ENCODE measurements around the gene CFAP53.

The CFAP53 gene

DNA sequence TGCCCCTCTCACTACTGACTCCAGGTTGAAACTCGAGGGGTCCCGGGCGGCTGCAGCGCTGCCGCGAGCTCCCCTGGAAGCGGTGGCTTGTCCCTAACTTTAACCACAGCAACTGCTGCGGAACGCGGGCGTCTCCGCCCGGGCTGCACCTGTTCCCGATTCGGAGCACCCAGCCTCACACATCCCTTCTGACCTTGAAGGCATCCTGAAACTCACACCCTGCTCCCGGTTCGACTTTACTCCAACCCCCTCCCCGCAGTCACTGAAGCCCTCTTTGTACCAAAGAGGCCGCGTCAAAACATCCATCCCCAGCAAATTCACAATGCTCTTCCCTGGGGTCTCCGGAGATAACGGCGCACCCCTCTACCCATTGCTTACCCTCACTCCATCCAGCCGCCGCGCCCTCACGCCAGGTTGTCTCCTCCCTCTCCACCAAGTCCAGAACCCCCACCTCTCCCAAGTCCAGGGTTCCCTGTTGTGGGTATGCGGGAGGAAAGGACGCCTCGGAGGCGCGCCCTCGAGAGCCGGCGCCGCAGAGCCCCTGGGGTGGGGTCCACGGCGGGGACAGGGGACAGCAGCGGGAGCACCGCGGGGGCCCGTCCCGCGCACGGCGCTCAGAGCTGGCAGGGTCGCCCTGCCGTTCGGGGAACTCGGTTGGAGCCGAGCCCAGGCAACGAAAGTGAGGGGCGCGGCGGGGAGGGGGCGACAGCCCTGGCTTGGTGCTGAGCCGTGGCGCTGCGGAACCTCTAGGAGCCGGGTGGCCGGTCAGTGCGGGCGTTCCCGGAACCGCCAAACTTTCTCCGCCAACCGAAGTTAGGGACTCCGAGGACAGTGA, 72.3 kb downstream of the CFAP53 start:
- DNase-seq (ENCODE audit: low spot score), result no peak

DNA sequence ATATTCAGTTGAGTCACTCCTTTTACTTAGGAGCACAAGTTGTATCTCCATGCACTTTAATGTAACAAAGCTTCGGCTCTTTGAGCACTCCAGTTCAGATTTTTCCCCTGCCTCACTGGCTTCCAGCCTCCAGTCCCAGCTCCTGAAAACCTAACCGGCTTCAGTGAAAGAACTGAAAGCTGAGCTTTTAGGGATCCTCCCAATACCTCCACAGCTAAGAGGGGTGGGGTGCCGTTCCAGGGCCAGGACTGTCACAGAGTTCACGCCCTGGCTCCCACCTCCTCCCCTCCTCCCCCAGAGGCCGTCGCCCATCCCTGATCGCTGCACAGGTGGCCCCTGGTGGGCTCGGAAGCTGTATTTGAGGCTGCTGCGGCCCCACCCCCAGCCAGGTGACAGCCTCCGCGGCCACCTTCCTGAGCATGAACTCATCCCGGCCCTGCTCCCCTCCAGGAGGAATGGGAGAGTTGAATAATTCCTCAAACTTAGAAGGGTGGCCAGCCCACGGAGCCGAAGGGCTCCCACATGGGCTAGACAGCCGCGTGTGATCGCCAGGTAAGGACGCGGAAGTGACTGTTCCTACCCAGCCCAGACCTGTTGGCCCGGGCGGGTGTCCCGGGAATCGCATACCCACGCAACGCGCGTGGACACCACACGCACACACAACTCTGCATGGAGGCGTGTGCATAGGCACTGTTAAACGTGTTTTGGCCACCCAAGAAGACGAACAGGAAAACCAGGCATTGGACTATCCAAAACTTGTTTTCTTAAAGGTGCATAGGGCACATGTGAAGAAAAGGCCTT, 73.1 kb downstream of the CFAP53 start:
- DNase-seq (ENCODE audit: low spot score), result no peak

DNA sequence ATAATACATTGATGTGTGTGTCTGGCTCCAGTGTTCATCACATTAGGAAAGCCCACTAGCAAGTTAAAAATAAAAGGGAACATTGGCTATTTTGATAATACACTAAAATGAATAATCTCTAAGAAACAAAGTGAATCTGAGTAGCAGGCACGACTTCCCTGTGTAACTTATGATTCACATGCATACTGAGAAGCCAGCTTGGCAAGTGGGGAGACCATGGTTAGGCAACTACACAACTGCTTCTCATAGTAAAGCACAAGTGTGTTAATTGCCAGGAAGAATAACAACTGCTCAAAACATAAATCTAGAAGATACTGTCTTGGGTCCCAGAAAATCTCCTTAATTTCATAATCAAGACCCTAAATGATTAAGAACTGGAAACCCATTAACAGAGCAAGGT, 75.4 kb downstream of the CFAP53 start:
- DNase-seq (ENCODE audit: low spot score), result no peak

DNA sequence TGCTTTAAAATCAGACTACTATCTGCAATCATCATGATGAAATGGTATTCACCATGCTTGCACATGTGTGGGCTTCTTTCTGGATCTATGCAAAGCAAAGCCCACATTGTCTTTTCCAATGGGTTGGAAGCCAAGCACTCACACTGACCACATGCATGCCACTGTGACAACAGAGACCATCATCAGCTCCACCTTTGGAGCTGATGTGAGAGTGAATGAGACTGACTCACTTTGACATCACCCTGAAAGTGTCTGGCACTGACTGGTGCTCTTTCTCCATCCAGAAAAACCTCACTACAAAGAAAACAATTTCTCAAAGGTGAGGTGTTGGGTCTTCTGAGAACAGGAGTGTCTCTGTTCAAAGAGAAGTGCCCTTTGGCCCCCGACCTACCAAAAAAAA, 76.1 kb downstream of the CFAP53 start:
- DNase-seq (ENCODE audit: low spot score), result no peak

DNA sequence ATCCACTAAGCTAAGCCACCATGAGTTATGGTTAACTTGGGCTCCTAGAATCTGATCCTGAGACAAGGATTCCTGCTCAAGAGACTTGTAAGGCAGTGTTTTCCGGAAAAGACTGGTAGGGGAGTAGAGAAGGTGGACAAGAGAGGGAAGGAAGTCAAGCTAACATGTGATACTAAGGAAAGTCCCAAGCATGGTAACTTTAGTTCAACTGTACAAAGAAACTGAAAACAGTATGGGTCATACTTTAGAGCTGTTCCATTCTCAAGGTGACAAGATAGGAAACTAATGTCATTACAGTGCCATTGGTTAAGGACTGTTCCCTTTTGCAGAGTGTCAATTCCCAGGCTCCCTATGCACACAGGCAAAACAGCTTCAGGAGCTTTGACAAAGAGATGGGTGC, 77.1 kb downstream of the CFAP53 start:
- DNase-seq (ENCODE audit: low spot score), result no peak

DNA sequence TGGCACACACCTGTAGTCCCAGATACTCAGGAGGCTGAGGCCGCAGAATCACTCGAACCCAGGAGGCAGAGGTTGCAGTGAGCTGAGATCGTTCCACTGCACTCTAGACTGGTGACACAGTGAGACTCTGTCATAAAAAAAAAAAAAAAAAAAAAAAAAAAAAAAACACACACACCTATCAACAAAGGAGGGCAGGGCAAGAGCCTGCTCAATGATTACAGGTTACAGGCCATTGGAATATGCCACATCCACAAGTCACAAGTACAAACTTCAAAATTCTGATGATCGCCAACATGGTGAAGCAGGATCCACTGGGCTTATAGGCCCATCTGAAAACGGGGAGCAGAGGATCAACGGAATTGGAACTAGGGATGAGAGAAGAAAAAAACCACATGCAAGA, 77.6 kb downstream of the CFAP53 start:
- DNase-seq (ENCODE audit: low spot score), result no peak

DNA sequence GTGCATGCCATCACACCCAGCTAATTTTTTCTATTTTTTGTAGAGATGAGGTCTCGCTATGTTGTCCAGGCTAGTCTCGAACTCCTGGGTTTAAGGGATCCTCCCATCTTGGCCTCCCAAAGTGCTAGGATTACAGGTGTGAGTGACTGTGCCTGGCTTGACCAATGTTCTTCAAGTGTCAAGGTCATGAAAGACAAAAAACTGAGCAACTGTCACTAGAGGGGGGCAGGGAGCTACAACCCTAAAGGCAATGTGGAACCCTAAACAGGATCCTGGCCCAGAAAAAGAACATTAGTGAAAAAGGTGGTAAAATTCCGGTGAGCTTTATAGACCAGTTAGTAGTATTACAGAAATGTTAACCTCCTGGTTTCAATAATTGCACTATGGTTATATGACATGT, 78.6 kb downstream of the CFAP53 start:
- DNase-seq (ENCODE audit: low spot score), result no peak

DNA sequence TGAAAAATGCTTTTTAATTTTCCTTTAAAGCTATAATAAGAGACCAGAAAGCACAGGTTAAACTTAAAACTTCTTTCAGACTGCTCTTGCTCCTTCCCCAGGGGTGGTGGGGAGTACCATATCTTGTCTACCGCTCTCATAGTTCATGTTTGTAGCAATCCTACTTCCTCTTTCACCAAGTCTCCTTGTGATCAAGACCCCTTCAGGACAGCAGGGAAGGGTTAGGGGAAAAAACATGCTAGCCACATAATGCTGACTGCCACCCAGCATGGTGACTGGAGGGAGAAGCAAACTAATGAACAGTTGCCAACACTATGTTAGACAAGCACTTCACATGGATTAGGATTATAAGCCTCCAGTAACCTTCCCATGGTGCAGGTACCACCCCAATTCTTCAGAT, 79.9 kb downstream of the CFAP53 start:
- DNase-seq (ENCODE audit: low spot score), result no peak

DNA sequence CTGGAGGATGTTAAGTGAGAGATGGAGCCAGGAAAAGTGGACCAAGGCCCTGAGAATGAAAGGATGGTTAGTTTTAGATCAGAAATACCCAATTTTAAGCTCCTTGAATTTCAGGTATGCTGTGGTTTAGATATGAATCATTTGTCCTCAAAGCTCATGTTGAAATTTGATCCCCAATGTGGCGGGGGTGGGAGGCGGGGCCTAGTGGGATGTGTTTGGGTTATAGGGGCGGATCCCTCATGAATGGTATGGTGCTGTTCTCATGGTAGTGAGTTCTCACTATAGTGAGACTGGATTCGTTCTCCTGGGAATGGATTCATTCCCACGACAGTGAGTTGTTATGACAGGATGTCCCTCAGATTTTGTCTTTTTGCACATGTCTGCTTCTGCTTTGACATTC, 82.7 kb downstream of the CFAP53 start:
- DNase-seq (ENCODE audit: low spot score), result no peak

DNA sequence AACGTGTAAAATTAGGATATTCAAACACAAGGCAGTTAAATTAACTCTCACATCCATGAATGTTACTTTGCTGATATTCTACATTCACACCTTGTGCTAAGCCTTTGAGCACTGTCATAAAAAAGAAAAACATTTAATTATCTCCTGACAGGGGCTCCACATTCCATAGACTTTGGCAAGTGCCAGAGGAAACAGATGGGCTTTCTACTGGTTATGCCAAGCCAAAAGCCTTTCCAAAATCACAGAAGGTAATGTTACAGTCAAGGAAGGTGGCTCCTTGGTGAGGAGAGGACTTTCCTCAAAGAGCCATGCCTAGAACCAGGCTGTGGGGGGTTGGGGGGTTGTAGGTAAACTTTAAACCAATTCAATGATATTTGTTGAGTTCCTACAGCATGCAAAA, 83.8 kb downstream of the CFAP53 start:
- no peak for DNase-seq (ENCODE audit: low spot score)

DNA sequence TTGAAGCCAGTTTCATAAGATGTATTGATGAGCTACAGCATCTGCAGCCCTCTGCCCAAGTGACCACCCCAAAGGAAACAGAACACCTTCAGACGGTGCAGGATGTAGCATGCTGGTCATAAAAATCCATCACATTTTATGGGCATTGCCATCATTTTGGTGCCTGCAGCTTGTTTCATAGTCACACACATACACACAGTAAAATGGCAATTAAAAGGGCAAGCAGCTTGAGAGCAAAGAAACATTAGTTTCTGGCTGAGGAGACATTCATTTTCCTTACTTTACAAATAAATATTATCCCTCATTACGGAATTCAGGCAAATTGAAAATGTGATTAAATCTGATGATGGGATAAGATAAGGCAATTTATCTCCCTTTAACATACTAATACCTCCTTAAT, 84.7 kb downstream of the CFAP53 start:
- DNase-seq (ENCODE audit: low spot score), result no peak

DNA sequence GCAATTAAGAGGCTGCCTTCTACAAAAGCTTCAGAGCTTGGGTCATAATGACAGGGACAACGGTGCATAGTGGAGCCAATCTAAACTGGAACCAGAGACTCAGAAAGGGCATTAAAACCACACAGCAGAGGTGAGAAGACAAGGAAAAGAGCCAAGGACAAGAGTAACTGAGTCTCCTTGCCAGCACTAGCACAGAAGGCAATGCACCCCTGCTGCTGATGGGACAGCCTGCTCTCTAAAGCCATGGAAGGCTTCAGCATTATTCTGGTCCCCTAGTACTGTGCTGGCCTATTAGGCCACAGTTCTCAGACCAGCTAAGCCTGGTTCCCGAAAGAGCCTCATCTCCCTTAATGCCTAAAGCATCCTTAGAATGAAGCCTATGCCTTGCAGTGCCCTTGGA, 86.8 kb downstream of the CFAP53 start:
- no peak for DNase-seq (ENCODE audit: low spot score)

DNA sequence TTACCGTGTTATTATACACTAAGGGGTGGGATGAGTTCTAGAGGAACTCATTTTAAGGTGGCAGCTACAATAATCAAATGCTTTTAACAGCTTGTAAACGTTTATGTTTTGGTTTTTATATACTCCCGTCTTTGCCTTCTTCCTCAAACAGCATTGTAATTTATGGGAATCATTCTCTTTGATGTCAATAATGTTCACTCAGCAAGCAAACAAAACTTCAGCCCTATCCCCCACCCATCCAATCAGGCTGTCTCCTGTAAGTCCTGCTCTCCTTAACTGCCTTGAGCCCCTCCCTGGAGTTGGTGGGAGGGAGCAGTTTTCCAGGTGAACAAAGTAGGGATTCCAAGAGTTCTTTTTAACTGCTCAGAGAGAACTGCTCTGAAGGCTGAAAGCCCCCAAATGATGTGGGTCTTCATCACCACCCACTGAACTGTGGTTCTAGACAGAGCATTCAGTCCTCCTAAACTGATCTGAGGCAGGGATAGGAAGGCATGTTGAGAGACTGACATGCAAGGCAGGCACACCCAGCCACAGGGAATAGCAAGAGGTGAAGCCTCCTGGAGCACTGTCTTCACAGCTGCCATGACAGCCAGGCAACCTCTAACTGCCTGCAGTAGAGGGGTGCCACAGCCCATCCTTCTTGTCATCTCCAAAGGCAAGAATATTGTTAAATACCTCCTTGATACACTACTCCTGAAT, 88.9 kb downstream of the CFAP53 start:
- no peak for DNase-seq (ENCODE audit: low spot score)

Measured in left forelimb (tissue), 1 donor.